Mesenteric fat pad (tissue), 1 donor: Measurements from ENCODE around the gene DENND5A. TPM values are rescaled to one million over a fixed set of nuclear protein-coding genes. Genes with fewer than 3 reads are reported as not detected.
"Not testable (repeated sequence)": the region's sequence is repeated elsewhere in the genome, so short reads cannot be mapped to it uniquely, and the experiment has no call there.

Source experiments
- DNase-seq: peaks from one replicate; pipeline ENCODE4 v3.0.0-alpha.2; 2020; ENCODE audit warnings: low spot score
- microRNA-seq: library from miRNA; unstranded; fragments of <30 nt; microRNA quantifications from one replicate; pipeline ENCODE4 v1.2.0, GENCODE V29; 2020; ENCODE audit warnings: borderline number of aligned reads
- total RNA-seq: library from RNA; stranded (reverse); fragmentation: NEBNext Ultra II Directional; extraction: Animal tissue kit (Norgen Biotek cat#: 25700); gene quantifications from one replicate; pipeline ENCODE4 v1.2.1, GENCODE V29; 2021
- donor health status: DM: yes; HTN: yes; CAD: no.

DENND5A gene
- total RNA-seq, 1 donor from 2014 or later = 123 TPM

DNA sequence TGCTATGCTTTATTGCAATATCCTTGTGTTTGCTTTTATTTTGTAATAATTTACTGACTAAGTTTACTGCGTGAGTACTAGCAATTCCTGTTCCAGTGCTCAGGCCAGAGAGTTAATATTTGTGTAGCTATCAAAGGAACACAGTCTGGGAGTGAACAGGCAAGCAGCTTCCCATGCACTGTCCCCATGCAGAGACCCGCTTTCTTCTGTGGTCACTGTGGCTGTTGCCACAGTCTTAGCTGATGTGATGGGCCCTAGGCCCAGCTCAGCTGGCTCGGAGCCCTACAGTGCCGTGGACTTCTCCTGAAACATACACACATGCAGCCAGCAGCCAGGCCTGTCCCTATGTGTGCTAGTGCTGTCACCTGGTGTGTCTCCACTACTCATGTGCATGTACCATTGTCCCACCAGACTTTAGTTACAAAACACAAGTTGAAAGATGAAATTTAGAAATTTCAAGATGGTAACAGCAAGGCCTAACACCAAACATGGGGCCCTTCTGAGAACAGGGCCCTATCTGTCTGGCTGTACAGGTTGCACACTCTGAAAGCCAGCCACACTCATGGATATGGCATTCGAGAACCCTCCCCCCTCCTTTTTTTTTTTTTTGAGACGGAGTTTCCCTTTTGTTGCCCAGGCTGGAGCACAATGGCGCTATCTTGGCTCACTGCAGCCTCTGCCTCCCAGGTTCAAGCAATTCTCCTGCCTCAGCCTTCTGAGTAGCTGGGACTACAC is 161.4 kb downstream of the DENND5A start:
- DNase-seq = no peak

- DNase-seq = no peak
Observed at GRCh38 chr11:9099617-9100016, 165.5 kb downstream of the DENND5A start.

DNA sequence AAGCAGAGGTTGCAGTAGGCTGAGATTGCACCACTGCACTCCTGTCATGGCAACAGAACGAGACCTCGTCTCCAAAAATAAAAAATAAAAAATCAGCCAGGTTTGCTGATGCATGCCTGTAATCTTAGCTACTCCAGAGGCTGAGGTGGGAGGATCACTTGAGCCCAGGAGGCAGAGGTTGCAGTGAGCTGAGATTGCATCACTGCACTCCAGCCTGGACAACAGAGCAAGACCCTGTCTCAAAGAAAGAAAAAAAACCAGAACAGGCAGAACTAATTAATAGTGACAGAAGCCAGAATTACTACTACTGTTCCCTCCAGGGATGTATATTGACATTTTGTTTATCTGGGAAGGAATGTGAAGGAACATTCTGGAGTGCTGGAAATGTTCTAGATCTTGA is 166.7 kb downstream of the DENND5A start:
- DNase-seq = not testable (repeated sequence)

- DNase-seq = not testable (repeated sequence)
Observed at GRCh38 chr11:9097186-9097943, 167.8 kb downstream of the DENND5A start.

GRCh38 chr11:9096427-9096826 is 168.7 kb downstream of the DENND5A start:
- DNase-seq = no peak

- DNase-seq = no peak
Observed at GRCh38 chr11:9095421-9095820, 169.7 kb downstream of the DENND5A start.

GRCh38 chr11:9094420-9094819 is 170.7 kb downstream of the DENND5A start:
- DNase-seq = no peak

DNA sequence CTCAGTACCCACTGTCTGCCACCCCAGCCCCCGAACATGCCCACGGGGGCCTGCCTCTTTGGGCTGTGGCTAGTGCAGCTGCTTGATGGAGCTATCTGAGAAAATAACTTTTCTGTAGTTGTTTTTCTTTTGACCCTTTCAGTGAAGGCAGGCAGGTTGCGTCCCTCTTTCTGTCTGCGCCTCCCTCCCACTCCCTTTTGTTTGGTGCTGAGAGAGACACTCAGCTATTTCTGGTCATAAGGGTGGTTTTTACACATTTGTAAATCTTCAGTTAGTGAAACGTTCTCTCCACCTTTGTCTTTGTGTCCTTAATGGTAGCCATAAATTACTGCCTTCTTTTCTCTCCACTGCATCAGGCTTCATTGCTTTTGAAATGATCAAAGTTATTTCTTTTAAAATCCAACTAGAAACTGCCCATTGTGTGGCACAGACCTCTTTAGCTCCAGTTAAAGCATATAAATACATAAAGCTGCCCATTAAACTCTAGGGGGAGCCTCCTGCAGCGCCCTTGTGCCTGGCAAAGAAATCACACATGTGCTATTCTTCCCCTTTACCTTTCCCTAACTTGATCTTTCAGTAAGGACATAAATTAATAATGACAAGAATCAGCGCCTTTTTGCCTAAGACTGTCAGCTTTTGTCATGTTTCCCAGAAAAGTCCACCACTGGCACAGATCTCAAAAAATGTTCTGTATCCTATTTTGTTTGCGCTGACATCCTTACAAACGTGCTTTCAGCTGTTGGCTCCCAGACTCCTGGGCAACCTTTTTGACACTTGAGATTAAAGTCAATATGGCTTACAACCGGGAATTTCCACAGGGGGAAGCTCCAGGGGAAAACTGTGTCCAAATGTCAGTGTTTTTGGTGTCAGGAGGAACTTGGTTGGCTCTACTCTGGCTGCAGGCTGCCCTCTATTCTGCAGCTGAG is 172.0 kb downstream of the DENND5A start:
- no peak for DNase-seq

GRCh38 chr11:9092072-9092471 is 173.1 kb downstream of the DENND5A start:
- DNase-seq = no peak

GRCh38 chr11:9091044-9091922 is 173.9 kb downstream of the DENND5A start, which contains the start of gene SCUBE2:
Gene SCUBE2, minus strand, starts transcription at chr11:9091599. Its CDS starts 71 bp downstream, at chr11:9091528.
- no peak for DNase-seq

DNA sequence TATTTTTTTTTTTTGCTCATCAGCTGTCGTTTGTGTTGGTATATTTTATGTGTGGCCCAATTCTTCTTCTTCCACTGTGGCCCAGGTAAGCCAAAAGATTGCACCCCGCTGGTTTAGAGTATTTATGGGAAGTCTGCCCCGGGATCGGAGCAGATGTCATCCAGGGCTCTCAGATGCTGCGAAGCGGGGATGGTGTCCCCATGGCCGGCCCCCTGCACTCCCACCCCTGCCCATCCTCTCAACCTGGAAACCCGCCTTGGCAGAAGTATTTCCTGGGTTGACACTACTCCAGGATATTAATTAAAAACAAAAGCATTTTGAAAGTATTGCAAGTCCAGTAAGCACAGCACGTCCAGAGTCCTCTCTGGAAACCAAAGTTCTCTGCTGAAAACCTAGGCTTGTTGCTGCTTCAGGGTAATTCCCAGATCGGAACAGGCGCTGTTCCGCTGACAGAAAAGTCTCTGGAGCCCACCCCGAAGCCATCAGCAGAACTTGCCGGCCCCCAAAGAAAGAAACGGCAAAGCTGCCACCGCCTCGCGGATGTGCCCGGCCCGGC is 174.6 kb downstream of the DENND5A start:
- DNase-seq = no peak

DNA sequence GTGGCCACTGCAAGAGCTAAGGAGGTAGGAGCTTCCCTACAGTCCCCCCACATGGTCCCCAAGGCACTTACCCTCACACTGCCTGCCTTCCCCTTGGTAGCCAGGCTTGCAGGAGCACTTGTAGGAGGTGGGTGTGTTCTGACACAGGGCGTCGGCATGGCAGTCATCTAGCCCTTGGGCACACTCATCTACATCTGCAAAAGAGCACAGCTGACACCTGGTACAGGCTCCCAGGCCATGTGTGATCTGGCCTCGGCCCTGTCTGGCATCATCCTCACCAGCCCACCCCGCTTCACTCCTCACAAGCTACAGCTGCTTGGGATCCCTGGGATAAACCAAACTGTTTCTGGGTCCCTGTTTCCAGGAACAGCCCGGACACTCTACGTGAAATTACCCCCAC is 175.5 kb downstream of the DENND5A start:
- peak; percentile 87 for DNase-seq

DNA sequence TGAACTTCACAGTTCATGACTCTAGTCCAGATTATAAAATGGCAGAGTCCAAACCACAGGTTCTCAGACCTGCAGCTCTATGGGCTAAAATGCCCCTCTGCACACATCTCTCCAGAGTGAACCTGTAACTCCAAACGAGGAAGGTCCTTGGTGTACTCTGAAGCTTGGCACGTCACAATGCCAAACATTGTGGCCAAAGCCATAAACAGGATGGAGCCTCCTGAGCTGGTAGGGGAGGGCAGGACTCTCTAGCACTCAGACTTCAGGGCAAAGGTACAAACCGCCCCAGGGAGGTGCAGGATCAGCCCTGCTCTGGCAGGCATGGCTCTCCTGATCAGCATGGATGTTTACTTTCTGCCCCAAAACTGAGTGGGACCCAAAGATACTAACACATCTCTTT is 176.1 kb downstream of the DENND5A start:
- DNase-seq = no peak

Small RNA genes within 50 kb of the gene (microRNA-seq; reads per million reads assigned to microRNA genes)
- not detected for gene MIR5691

Other genes starting within 250 kb of the DENND5A start
- gene SCUBE2, start 173.8 kb downstream of the DENND5A start, total RNA-seq = 29.2 TPM
- 17.3 TPM for gene TMEM41B, start 49.2 kb upstream of the DENND5A start, total RNA-seq
- 135 TPM for gene IPO7, start 119.3 kb upstream of the DENND5A start, total RNA-seq
- 38.2 TPM for gene ZNF143, start 195.7 kb upstream of the DENND5A start, total RNA-seq